WERI-Rb-1 (cell line): ENCODE measurements around the gene CHCT1.

Experiments
- DNase-seq: peaks from one replicate; pipeline ENCODE4 v3.0.0-alpha.2; 2020
- H3K27ac ChIP-seq: fragments of 250-450 bp; sonication (Bioruptor Pico); 2 replicates; pipeline ENCODE4 v1.5.1; 2020; ENCODE audit warnings: mild to moderate bottlenecking, moderate library complexity
- H3K27me3 ChIP-seq: fragments of 250-450 bp; sonication (Bioruptor Pico); 2 replicates; pipeline ENCODE4 v1.5.1; 2021; ENCODE audit warnings: mild to moderate bottlenecking, low read depth, moderate library complexity; ENCODE audit not compliant: insufficient read depth, severe bottlenecking
- H3K36me3 ChIP-seq: fragments of 250-450 bp; sonication (Bioruptor Pico); 2 replicates; pipeline ENCODE4 v1.5.1; 2020; ENCODE audit warnings: mild to moderate bottlenecking, moderate library complexity
- H3K4me3 ChIP-seq: 2 replicates; pipeline ENCODE4 v1.5.1; 2011; ENCODE audit warnings: low read depth, mild to moderate bottlenecking, control low read depth, low read length
- H3K9me3 ChIP-seq: fragments of 250-450 bp; sonication (Bioruptor Pico); 2 replicates; pipeline ENCODE4 v1.5.1; 2021; ENCODE audit warnings: mild to moderate bottlenecking, moderate library complexity; ENCODE audit not compliant: severe bottlenecking
- TF ChIP-seq, protein P1 (sequence below): IDR thresholded peaks from 2 replicates; pipeline ENCODE4 v1.5.1; 2011; ENCODE audit warnings: low read depth, mild to moderate bottlenecking, control low read depth, inconsistent platforms, low read length

Gene CHCT1

DNA sequence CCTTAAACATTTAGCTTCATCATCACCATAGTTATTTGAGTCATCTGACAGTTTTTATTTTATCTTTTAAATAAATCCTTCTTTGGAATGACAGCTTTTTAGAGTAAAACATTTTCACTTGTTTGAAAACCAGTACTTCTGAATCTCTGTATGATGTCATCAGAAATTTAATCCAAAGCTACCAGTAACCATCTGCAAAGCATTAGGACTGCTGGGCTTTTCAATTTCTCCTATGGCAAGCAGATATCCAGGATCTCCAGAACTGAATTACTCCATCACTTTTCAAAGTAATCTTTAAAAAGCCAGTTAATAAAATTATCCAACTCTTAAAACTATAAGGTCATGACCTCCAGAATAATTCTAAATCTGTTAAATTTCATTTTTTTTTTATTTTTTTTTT is 51.5 kb downstream of the CHCT1 start:
- TF ChIP-seq, protein P1, sequence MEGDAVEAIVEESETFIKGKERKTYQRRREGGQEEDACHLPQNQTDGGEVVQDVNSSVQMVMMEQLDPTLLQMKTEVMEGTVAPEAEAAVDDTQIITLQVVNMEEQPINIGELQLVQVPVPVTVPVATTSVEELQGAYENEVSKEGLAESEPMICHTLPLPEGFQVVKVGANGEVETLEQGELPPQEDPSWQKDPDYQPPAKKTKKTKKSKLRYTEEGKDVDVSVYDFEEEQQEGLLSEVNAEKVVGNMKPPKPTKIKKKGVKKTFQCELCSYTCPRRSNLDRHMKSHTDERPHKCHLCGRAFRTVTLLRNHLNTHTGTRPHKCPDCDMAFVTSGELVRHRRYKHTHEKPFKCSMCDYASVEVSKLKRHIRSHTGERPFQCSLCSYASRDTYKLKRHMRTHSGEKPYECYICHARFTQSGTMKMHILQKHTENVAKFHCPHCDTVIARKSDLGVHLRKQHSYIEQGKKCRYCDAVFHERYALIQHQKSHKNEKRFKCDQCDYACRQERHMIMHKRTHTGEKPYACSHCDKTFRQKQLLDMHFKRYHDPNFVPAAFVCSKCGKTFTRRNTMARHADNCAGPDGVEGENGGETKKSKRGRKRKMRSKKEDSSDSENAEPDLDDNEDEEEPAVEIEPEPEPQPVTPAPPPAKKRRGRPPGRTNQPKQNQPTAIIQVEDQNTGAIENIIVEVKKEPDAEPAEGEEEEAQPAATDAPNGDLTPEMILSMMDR: no peak
- DNase-seq: no peak
- H3K27ac ChIP-seq: no peak overlapping the region
- H3K27me3 ChIP-seq: no peaks in the 10 kb centered on the region
- H3K4me3 ChIP-seq: no peak overlapping the region
- H3K36me3 ChIP-seq: peaks cover 25% of the 10 kb centered on the region
- H3K9me3 ChIP-seq: no peaks in the 10 kb centered on the region
